ENCODE data around the gene SH3TC1. TPM values are rescaled to one million over a fixed set of nuclear protein-coding genes. Genes with fewer than 3 reads are reported as not detected.
A peak's percentile ranks its signal among the peaks of the same experiment; 100 is the strongest.

SH3TC1 gene
- total RNA-seq, 1 experiment from 2014 or later: 28.9 TPM

- Histone ChIP-seq H3K27ac (no peak overlapping the region), H3K36me3 (no peaks in the 10 kb centered on the region), H3K4me3 (no peak overlapping the region), H3K4me1 (peaks cover 37% of the 10 kb centered on the region), H3K9me3 (replicated peaks) (no peaks in the 10 kb centered on the region), H3K27me3 (0 out of 2 replicates have a peak, but pooled peaks cover 6% of the 10 kb centered on the region)
- DNase-seq: no peak
These were observed 18.0 kb upstream of the SH3TC1 start for GRCh38 chr4:8181119-8181518.

- no peaks in the 10 kb centered on the region for H3K36me3 ChIP-seq
These were observed 17.2 kb upstream of the SH3TC1 start for GRCh38 chr4:8181844-8182243.

GRCh38 chr4:8182294-8182693 lies 16.8 kb upstream of the SH3TC1 start:
- Histone ChIP-seq H3K27me3 (no peaks in the 10 kb centered on the region), H3K4me1 (peaks cover 40% of the 10 kb centered on the region), H3K27ac (no peak overlapping the region)

More at GRCh38 chr4:8181844-8182243, 17.2 kb upstream of the SH3TC1 start:
- peak; percentile 68 to 74 for DNase-seq
- Histone ChIP-seq H3K9me3 (replicated peaks) (no peaks in the 10 kb centered on the region), H3K4me1 (peaks cover 40% of the 10 kb centered on the region), H3K4me3 (no peak overlapping the region), H3K27me3 (no peaks in the 10 kb centered on the region), H3K27ac (no peak overlapping the region)

GRCh38 chr4:8182858-8183725 lies 16.0 kb upstream of the SH3TC1 start:
- H3K27me3 ChIP-seq: no peaks in the 10 kb centered on the region
- peak; percentile 72 to 78 for DNase-seq
- H3K27ac ChIP-seq: no peak overlapping the region
- no peak overlapping the region for H3K4me3 ChIP-seq
- H3K9me3 ChIP-seq (replicated peaks): no peaks in the 10 kb centered on the region
- no peaks in the 10 kb centered on the region for H3K36me3 ChIP-seq
- peaks cover 40% of the 10 kb centered on the region for H3K4me1 ChIP-seq

More at GRCh38 chr4:8182294-8182693, 16.8 kb upstream of the SH3TC1 start:
- H3K36me3 ChIP-seq: no peaks in the 10 kb centered on the region
- no peak overlapping the region for H3K4me3 ChIP-seq
- no peak for DNase-seq
- H3K9me3 ChIP-seq (replicated peaks): no peaks in the 10 kb centered on the region

GRCh38 chr4:8184061-8184460 lies 15.0 kb upstream of the SH3TC1 start:
- no peaks in the 10 kb centered on the region for H3K27me3 ChIP-seq
- H3K27ac ChIP-seq: no peak overlapping the region
- H3K9me3 ChIP-seq (replicated peaks): no peaks in the 10 kb centered on the region
- H3K4me3 ChIP-seq: no peak overlapping the region
- H3K4me1 ChIP-seq: peaks cover 47% of the 10 kb centered on the region
- DNase-seq: no peak
- H3K36me3 ChIP-seq: no peaks in the 10 kb centered on the region

- no peaks in the 10 kb centered on the region for H3K36me3 ChIP-seq
- DNase-seq: peak; percentile 40 to 62
- no peaks in the 10 kb centered on the region for H3K27me3 ChIP-seq
- peaks cover 50% of the 10 kb centered on the region for H3K4me1 ChIP-seq
- no peak overlapping the region for H3K27ac ChIP-seq
- H3K4me3 ChIP-seq: no peak overlapping the region
- H3K9me3 ChIP-seq (replicated peaks): no peaks in the 10 kb centered on the region
These were observed 13.8 kb upstream of the SH3TC1 start for GRCh38 chr4:8185295-8185694.

- Histone ChIP-seq H3K9me3 (replicated peaks) (no peaks in the 10 kb centered on the region), H3K4me3 (no peak overlapping the region), H3K27ac (no peak overlapping the region), H3K27me3 (no peaks in the 10 kb centered on the region), H3K4me1 (peaks cover 52% of the 10 kb centered on the region), H3K36me3 (no peaks in the 10 kb centered on the region)
- DNase-seq: no peak
These were observed 13.2 kb upstream of the SH3TC1 start for GRCh38 chr4:8185930-8186329.

- Histone ChIP-seq H3K4me1 (peaks cover 48% of the 10 kb centered on the region), H3K27ac (no peak overlapping the region), H3K4me3 (no peak overlapping the region), H3K36me3 (no peaks in the 10 kb centered on the region), H3K9me3 (replicated peaks) (no peaks in the 10 kb centered on the region), H3K27me3 (no peaks in the 10 kb centered on the region)
- DNase-seq: no peak
These were observed 11.0 kb upstream of the SH3TC1 start for GRCh38 chr4:8188085-8188484.

GRCh38 chr4:8188743-8189550 lies 10.1 kb upstream of the SH3TC1 start:
- peak in 1 of 2 experiments; percentile 35 for DNase-seq
- Histone ChIP-seq H3K36me3 (no peaks in the 10 kb centered on the region), H3K27ac (no peak overlapping the region), H3K9me3 (replicated peaks) (no peaks in the 10 kb centered on the region), H3K4me1 (peaks cover 48% of the 10 kb centered on the region), H3K4me3 (no peak overlapping the region), H3K27me3 (no peaks in the 10 kb centered on the region)

- no peaks in the 10 kb centered on the region for H3K27me3 ChIP-seq
- DNase-seq: no peak
- no peaks in the 10 kb centered on the region for H3K36me3 ChIP-seq
- no peak overlapping the region for H3K27ac ChIP-seq
- no peaks in the 10 kb centered on the region for H3K9me3 ChIP-seq (replicated peaks)
- H3K4me3 ChIP-seq: no peak overlapping the region
- H3K4me1 ChIP-seq: peaks cover 51% of the 10 kb centered on the region
These were observed 9.3 kb upstream of the SH3TC1 start for GRCh38 chr4:8189551-8190466.

- Histone ChIP-seq H3K9me3 (replicated peaks) (no peaks in the 10 kb centered on the region), H3K27me3 (no peaks in the 10 kb centered on the region), H3K27ac (peak overlapping the region; percentile 37; the same call in 1 of the 2 replicates), H3K4me1 (peaks cover 39% of the 10 kb centered on the region), H3K36me3 (no peaks in the 10 kb centered on the region), H3K4me3 (no peak overlapping the region)
- DNase-seq: peak; percentile 68 to 72
These were observed 7.8 kb upstream of the SH3TC1 start for GRCh38 chr4:8191136-8191747.

GRCh38 chr4:8192748-8193738 lies 6.0 kb upstream of the SH3TC1 start:
- no peaks in the 10 kb centered on the region for H3K27me3 ChIP-seq
- H3K27ac ChIP-seq: no peak overlapping the region
- peak; percentile 64 for DNase-seq
- H3K36me3 ChIP-seq: no peaks in the 10 kb centered on the region
- H3K4me1 ChIP-seq: peaks cover 38% of the 10 kb centered on the region
- no peaks in the 10 kb centered on the region for H3K9me3 ChIP-seq (replicated peaks)
- H3K4me3 ChIP-seq: no peak overlapping the region
